Measurements from ENCODE around the gene IKBIP.
"Not testable (repeated sequence)": the region's sequence is repeated elsewhere in the genome, so short reads cannot be mapped to it uniquely, and the experiment has no call there.

The IKBIP gene

GRCh38 chr12:98644712-98645571 lies at the start of gene IKBIP, which contains the start of gene APAF1:
Gene IKBIP, minus strand, starts transcription at chr12:98644788. Its CDS starts 87 bp downstream, at chr12:98644701.
Gene APAF1, plus strand, starts transcription at chr12:98645290. Its CDS starts 3,070 bp downstream, at chr12:98648360.
- DNase-seq (ENCODE audit: low read depth) = peak; percentile 96

GRCh38 chr12:98691351-98691750 lies 46.8 kb upstream of the IKBIP start:
- no peak for DNase-seq (ENCODE audit: low read depth)

GRCh38 chr12:98686603-98687002 lies 42.0 kb upstream of the IKBIP start:
- no peak for DNase-seq (ENCODE audit: low read depth)

GRCh38 chr12:98684199-98684598 lies 39.6 kb upstream of the IKBIP start:
- DNase-seq (ENCODE audit: low read depth) = no peak

- DNase-seq (ENCODE audit: low read depth) = no peak
Measured at GRCh38 chr12:98679611-98680005, 35.0 kb upstream of the IKBIP start.

GRCh38 chr12:98678946-98679610 lies 34.5 kb upstream of the IKBIP start:
- DNase-seq (ENCODE audit: low read depth) = no peak

GRCh38 chr12:98678236-98678945 lies 33.8 kb upstream of the IKBIP start:
- DNase-seq (ENCODE audit: low read depth) = no peak

- DNase-seq (ENCODE audit: low read depth) = no peak
Measured at GRCh38 chr12:98674841-98675240, 30.3 kb upstream of the IKBIP start.

GRCh38 chr12:98671459-98671858 lies 26.9 kb upstream of the IKBIP start:
- DNase-seq (ENCODE audit: low read depth) = no peak

- no peak for DNase-seq (ENCODE audit: low read depth)
Measured at GRCh38 chr12:98669751-98670150, 25.2 kb upstream of the IKBIP start.

- DNase-seq (ENCODE audit: low read depth) = no peak
Measured at GRCh38 chr12:98660521-98660920, 15.9 kb upstream of the IKBIP start.

GRCh38 chr12:98656289-98657101 lies 11.9 kb upstream of the IKBIP start:
- no peak for DNase-seq (ENCODE audit: low read depth)

- peak; percentile 76 for DNase-seq (ENCODE audit: low read depth)
Measured at GRCh38 chr12:98653866-98654493, 9.4 kb upstream of the IKBIP start.

GRCh38 chr12:98651328-98651727 lies 6.7 kb upstream of the IKBIP start:
- peak; percentile 23 for DNase-seq (ENCODE audit: low read depth)

GRCh38 chr12:98646294-98647090 lies 1.9 kb upstream of the IKBIP start:
- peak; percentile 69 for DNase-seq (ENCODE audit: low read depth)

GRCh38 chr12:98645572-98646067 lies 1.0 kb upstream of the IKBIP start:
- peak; percentile 38 for DNase-seq (ENCODE audit: low read depth)

GRCh38 chr12:98644433-98644711 lies 216 bp downstream of the IKBIP start:
- peak; percentile 70 for DNase-seq (ENCODE audit: low read depth)

- not testable (repeated sequence) for DNase-seq (ENCODE audit: low read depth)
Measured at GRCh38 chr12:98642801-98643200, 1.8 kb downstream of the IKBIP start.

GRCh38 chr12:98639491-98639890 lies 5.1 kb downstream of the IKBIP start:
- DNase-seq (ENCODE audit: low read depth) = no peak

GRCh38 chr12:98638009-98638408 lies 6.6 kb downstream of the IKBIP start:
- DNase-seq (ENCODE audit: low read depth) = no peak
